Measurements from ENCODE around the gene ZMYND19. TPM values are rescaled to one million over a fixed set of nuclear protein-coding genes. Genes with fewer than 3 reads are reported as not detected.
A peak's percentile ranks its signal among the peaks of the same experiment; 100 is the strongest.

The ZMYND19 gene
- 20.1 TPM for polyA plus RNA-seq
- long read RNA-seq, donor 1, transcript ZMYND19-201 (6 exons, 1,375 nt) = major isoform, 6 of 6 reads
- long read RNA-seq, donor 1, partial matches to known transcripts = 0 of 6 reads
- long read RNA-seq, donor 1, other reads (novel, unspliced or antisense) = 0 of 6 reads
- long read RNA-seq, donor 2, transcript ZMYND19-201 (6 exons, 1,375 nt) = major isoform, 14 of 14 reads
- long read RNA-seq, donor 2, partial matches to known transcripts = 0 of 14 reads
- long read RNA-seq, donor 2, other reads (novel, unspliced or antisense) = 0 of 14 reads
- long read RNA-seq, donor 3 = 0 reads
- long read RNA-seq, donor 4 = 0 reads
- long read RNA-seq, donor 5, transcript ZMYND19-201 (6 exons, 1,375 nt) = major isoform, 8 of 8 reads
- long read RNA-seq, donor 5, partial matches to known transcripts = 0 of 8 reads
- long read RNA-seq, donor 5, other reads (novel, unspliced or antisense) = 0 of 8 reads
- long read RNA-seq, donor 6, transcript ZMYND19-201 (6 exons, 1,375 nt) = major isoform, 16 of 16 reads
- long read RNA-seq, donor 6, partial matches to known transcripts = 0 of 16 reads
- long read RNA-seq, donor 6, other reads (novel, unspliced or antisense) = 0 of 16 reads
- long read RNA-seq, donor 7, partial matches to known transcripts = 0 of 4 reads
- long read RNA-seq, donor 7, other reads (novel, unspliced or antisense) = 0 of 4 reads
- long read RNA-seq, donor 8, transcript ZMYND19-201 (6 exons, 1,375 nt) = major isoform, 12 of 12 reads
- long read RNA-seq, donor 8, partial matches to known transcripts = 0 of 12 reads
- long read RNA-seq, donor 8, other reads (novel, unspliced or antisense) = 0 of 12 reads
- long read RNA-seq, donor 9, transcript ZMYND19-201 (6 exons, 1,375 nt) = major isoform, 11 of 11 reads
- long read RNA-seq, donor 9, partial matches to known transcripts = 0 of 11 reads
- long read RNA-seq, donor 9, other reads (novel, unspliced or antisense) = 0 of 11 reads
- long read RNA-seq, donor 10, transcript ZMYND19-201 (6 exons, 1,375 nt) = major isoform, 13 of 13 reads
- long read RNA-seq, donor 10, partial matches to known transcripts = 0 of 13 reads
- long read RNA-seq, donor 10, other reads (novel, unspliced or antisense) = 0 of 13 reads
- long read RNA-seq, donor 11, transcript ZMYND19-201 (6 exons, 1,375 nt) = major isoform, 10 of 10 reads
- long read RNA-seq, donor 11, partial matches to known transcripts = 0 of 10 reads
- long read RNA-seq, donor 11, other reads (novel, unspliced or antisense) = 0 of 10 reads

- H3K27ac ChIP-seq (ENCODE audit: low read length) = peak within 1 kb of the TSS; percentile 33
- no CpG with 5 or more reads among the region's 113 CpGs for WGBS (ENCODE audit: insufficient coverage, low lambda C conversion rate)
- H3K4me3 ChIP-seq (ENCODE audit: low read length) = peak within 1 kb of the TSS; percentile 74
- H3K9me3 ChIP-seq (ENCODE audit: control insufficient read depth, low read depth, low read length) = no peaks in the 10 kb centered on the region
- H3K36me3 ChIP-seq (ENCODE audit: control insufficient read depth, insufficient read depth, low read length) = peaks cover 25% of the 10 kb centered on the region
- peaks cover 7% of the 10 kb centered on the region for H3K4me1 ChIP-seq (ENCODE audit: control insufficient read depth, insufficient read depth, low read length)
- H3K27me3 ChIP-seq (ENCODE audit: control insufficient read depth, insufficient read depth, low read length) = no peaks in the 10 kb centered on the region
- DNase-seq = peak; percentile 88 to 91
Measured at GRCh38 chr9:137590469-137591383, at the start of gene ZMYND19. Gene ZMYND19, minus strand, starts transcription at chr9:137590512. Its CDS starts 249 bp downstream, at chr9:137590263.

- DNase-seq = peak in 1 of 2 donors; percentile 37
- H3K9me3 ChIP-seq (ENCODE audit: control insufficient read depth, low read depth, low read length) = no peaks in the 10 kb centered on the region
- WGBS (ENCODE audit: insufficient coverage, low lambda C conversion rate) = 71% methylated on average over 2 of the region's 12 CpGs
- H3K36me3 ChIP-seq (ENCODE audit: control insufficient read depth, insufficient read depth, low read length) = peaks cover 8% of the 10 kb centered on the region
- H3K4me1 ChIP-seq (ENCODE audit: control insufficient read depth, insufficient read depth, low read length) = no peaks in the 10 kb centered on the region
- no peak overlapping the region for H3K27ac ChIP-seq (ENCODE audit: low read length)
- H3K27me3 ChIP-seq (ENCODE audit: control insufficient read depth, insufficient read depth, low read length) = no peaks in the 10 kb centered on the region
- H3K4me3 ChIP-seq (ENCODE audit: low read length) = no peak overlapping the region
Measured at GRCh38 chr9:137639303-137640051, 49.2 kb upstream of the ZMYND19 start.

- no peaks in the 10 kb centered on the region for H3K27me3 ChIP-seq (ENCODE audit: control insufficient read depth, insufficient read depth, low read length)
- H3K36me3 ChIP-seq (ENCODE audit: control insufficient read depth, insufficient read depth, low read length) = peaks cover 8% of the 10 kb centered on the region
- H3K4me3 ChIP-seq (ENCODE audit: low read length) = no peak overlapping the region
- no peak overlapping the region for H3K27ac ChIP-seq (ENCODE audit: low read length)
- H3K4me1 ChIP-seq (ENCODE audit: control insufficient read depth, insufficient read depth, low read length) = no peaks in the 10 kb centered on the region
- no peaks in the 10 kb centered on the region for H3K9me3 ChIP-seq (ENCODE audit: control insufficient read depth, low read depth, low read length)
- DNase-seq = no peak
- 83% methylated on average over 1 of the region's 6 CpGs for WGBS (ENCODE audit: insufficient coverage, low lambda C conversion rate)
Measured at GRCh38 chr9:137638680-137639079, 48.4 kb upstream of the ZMYND19 start.

- H3K27me3 ChIP-seq (ENCODE audit: control insufficient read depth, insufficient read depth, low read length) = no peaks in the 10 kb centered on the region
- 100% methylated on average over 1 of the region's 5 CpGs for WGBS (ENCODE audit: insufficient coverage, low lambda C conversion rate)
- H3K27ac ChIP-seq (ENCODE audit: low read length) = no peak overlapping the region
- H3K9me3 ChIP-seq (ENCODE audit: control insufficient read depth, low read depth, low read length) = no peaks in the 10 kb centered on the region
- DNase-seq = no peak
- H3K4me1 ChIP-seq (ENCODE audit: control insufficient read depth, insufficient read depth, low read length) = no peaks in the 10 kb centered on the region
- H3K4me3 ChIP-seq (ENCODE audit: low read length) = no peak overlapping the region
- H3K36me3 ChIP-seq (ENCODE audit: control insufficient read depth, insufficient read depth, low read length) = no peaks in the 10 kb centered on the region
Measured at GRCh38 chr9:137634016-137634415, 43.7 kb upstream of the ZMYND19 start.

- no peaks in the 10 kb centered on the region for H3K9me3 ChIP-seq (ENCODE audit: control insufficient read depth, low read depth, low read length)
- WGBS (ENCODE audit: insufficient coverage, low lambda C conversion rate) = no CpG with 5 or more reads among the region's 23 CpGs
- no peak for DNase-seq
Measured at GRCh38 chr9:137632230-137633161, 42.2 kb upstream of the ZMYND19 start.

GRCh38 chr9:137631345-137632229 is 41.3 kb upstream of the ZMYND19 start:
- Histone ChIP-seq H3K4me3 (ENCODE audit: low read length) (no peak overlapping the region), H3K36me3 (ENCODE audit: control insufficient read depth, insufficient read depth, low read length) (no peaks in the 10 kb centered on the region), H3K4me1 (ENCODE audit: control insufficient read depth, insufficient read depth, low read length) (no peaks in the 10 kb centered on the region), H3K9me3 (ENCODE audit: control insufficient read depth, low read depth, low read length) (no peaks in the 10 kb centered on the region), H3K27ac (ENCODE audit: low read length) (no peak overlapping the region), H3K27me3 (ENCODE audit: control insufficient read depth, insufficient read depth, low read length) (no peaks in the 10 kb centered on the region)
- DNase-seq = no peak
- WGBS (ENCODE audit: insufficient coverage, low lambda C conversion rate) = no CpG with 5 or more reads among the region's 16 CpGs

More at GRCh38 chr9:137632230-137633161, 42.2 kb upstream of the ZMYND19 start:
- H3K4me3 ChIP-seq (ENCODE audit: low read length) = no peak overlapping the region
- H3K36me3 ChIP-seq (ENCODE audit: control insufficient read depth, insufficient read depth, low read length) = no peaks in the 10 kb centered on the region
- no peaks in the 10 kb centered on the region for H3K27me3 ChIP-seq (ENCODE audit: control insufficient read depth, insufficient read depth, low read length)
- H3K4me1 ChIP-seq (ENCODE audit: control insufficient read depth, insufficient read depth, low read length) = no peaks in the 10 kb centered on the region
- no peak overlapping the region for H3K27ac ChIP-seq (ENCODE audit: low read length)

- Histone ChIP-seq H3K4me3 (ENCODE audit: low read length) (no peak overlapping the region), H3K27ac (ENCODE audit: low read length) (no peak overlapping the region), H3K9me3 (ENCODE audit: control insufficient read depth, low read depth, low read length) (no peaks in the 10 kb centered on the region), H3K36me3 (ENCODE audit: control insufficient read depth, insufficient read depth, low read length) (no peaks in the 10 kb centered on the region), H3K27me3 (ENCODE audit: control insufficient read depth, insufficient read depth, low read length) (no peaks in the 10 kb centered on the region), H3K4me1 (ENCODE audit: control insufficient read depth, insufficient read depth, low read length) (no peaks in the 10 kb centered on the region)
- no CpG with 5 or more reads among the region's 4 CpGs for WGBS (ENCODE audit: insufficient coverage, low lambda C conversion rate)
- DNase-seq = no peak
Measured at GRCh38 chr9:137630679-137631078, 40.4 kb upstream of the ZMYND19 start.

- Histone ChIP-seq H3K4me1 (ENCODE audit: control insufficient read depth, insufficient read depth, low read length) (no peaks in the 10 kb centered on the region), H3K36me3 (ENCODE audit: control insufficient read depth, insufficient read depth, low read length) (peaks cover 1% of the 10 kb centered on the region), H3K27ac (ENCODE audit: low read length) (no peak overlapping the region), H3K9me3 (ENCODE audit: control insufficient read depth, low read depth, low read length) (no peaks in the 10 kb centered on the region), H3K27me3 (ENCODE audit: control insufficient read depth, insufficient read depth, low read length) (no peaks in the 10 kb centered on the region), H3K4me3 (ENCODE audit: low read length) (no peak overlapping the region)
- no CpG with 5 or more reads among the region's 1 CpG for WGBS (ENCODE audit: insufficient coverage, low lambda C conversion rate)
- DNase-seq = no peak
Measured at GRCh38 chr9:137630126-137630525, 39.8 kb upstream of the ZMYND19 start.

Data from large intestine (tissue), 12 donors.